ENCODE results near the gene COL19A1.
"Not testable (repeated sequence)": the region's sequence is repeated elsewhere in the genome, so short reads cannot be mapped to it uniquely, and the experiment has no call there.

COL19A1 gene

DNA sequence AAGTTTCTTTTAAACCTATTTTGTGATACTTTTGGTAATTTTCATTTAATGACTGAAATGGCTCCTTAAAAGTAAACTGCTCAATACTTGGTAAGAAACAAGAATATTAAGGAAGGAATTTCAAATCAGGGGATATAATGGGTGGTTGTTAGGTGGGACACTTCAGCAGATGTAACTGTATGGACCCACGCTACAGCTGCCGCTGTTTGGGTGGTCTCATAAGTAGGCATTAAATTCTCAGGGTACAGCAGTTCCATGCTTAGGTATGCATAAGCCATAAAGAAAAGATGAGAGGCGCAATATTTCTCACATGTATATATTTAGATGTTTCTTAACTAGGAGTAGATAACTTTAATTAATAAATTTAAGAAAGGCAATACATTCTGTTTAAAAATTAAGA lies 35.0 kb downstream of the COL19A1 start:
- no peak for DNase-seq

DNA sequence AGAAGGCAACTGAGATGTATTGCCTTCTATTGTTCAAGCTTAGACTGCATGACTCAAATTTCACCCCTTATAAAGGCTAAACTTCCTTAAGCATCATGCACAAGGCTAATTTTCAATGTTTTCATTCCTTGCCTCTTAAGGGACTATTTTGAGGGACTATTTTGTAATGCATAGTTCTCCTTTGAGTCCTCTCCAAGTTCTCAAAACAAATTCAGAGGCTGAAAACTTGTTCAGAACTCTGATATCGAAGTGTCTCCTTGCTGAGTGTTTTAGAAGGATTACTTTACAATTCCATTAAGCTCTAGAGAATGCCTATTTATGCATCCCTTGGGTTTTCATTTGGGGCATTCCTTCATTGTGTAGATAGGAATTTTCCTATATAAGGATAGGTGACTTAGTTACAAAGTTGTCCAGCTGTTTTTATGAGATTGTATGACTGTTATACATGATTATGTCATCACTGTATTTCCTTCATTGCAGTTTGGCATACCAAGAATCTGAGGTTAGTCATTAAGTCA lies 41.7 kb downstream of the COL19A1 start:
- no peak for DNase-seq

DNA sequence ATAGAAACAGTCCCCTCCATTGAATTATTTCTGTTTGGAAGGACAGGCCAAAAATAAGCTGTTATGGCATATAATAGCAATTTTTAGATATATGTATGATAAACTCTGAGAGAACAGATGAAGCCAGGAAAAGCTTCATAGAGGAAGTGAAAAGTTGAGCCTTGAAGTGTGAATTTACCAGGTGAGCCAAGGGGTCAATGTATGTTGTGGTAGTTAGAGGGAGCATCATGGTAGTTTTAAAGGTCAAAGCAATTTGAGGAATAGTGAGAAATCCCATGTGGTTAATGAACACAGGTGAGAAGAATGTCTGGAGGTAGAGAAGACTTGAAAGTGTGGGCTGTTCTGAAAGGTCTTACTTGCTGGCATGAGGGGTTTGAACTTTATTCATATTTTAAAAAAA lies 47.0 kb downstream of the COL19A1 start:
- no peak for DNase-seq

DNA sequence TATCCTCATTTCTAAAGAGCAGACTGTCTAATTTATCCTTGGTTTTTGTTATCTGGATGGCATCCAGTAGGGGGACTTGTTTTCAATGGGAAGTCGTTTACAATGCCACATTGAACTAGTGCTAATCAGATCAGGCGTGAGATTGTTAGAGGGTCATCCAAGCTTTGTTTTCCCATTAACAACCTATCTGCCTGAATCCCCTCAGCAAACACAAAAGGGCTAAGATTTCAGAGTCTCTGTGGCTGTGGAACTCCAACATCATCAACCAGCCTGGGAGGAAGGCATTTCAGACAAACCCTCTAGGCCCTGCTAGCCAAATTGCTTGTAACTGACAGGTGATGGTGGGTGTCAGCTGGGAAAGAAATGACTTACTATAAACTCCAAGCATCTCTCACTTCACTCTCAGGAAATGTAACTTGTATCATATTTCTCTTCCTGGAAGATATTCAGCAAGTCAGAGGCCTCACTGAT lies 47.7 kb downstream of the COL19A1 start:
- peak in 1 of 2 experiments; percentile 18 for DNase-seq

DNA sequence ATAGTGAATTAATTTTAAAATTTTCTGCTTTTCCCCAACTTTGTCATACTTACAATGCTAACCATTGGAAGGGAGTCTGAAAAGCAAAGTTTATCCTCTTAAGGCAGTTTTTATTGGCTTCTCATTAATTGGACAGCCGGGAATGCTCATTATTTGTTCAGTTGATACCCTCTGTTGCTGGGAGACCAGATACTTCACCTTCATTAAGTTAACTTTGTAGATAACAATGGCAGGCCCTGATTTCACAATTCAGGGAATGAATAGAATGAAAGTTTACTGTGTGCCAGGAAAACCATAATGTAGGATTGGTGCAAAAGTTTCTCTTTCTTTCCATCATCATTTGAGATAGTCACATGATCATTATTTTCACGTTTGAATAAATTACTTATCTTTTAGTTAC lies 49.0 kb downstream of the COL19A1 start:
- DNase-seq = no peak

DNA sequence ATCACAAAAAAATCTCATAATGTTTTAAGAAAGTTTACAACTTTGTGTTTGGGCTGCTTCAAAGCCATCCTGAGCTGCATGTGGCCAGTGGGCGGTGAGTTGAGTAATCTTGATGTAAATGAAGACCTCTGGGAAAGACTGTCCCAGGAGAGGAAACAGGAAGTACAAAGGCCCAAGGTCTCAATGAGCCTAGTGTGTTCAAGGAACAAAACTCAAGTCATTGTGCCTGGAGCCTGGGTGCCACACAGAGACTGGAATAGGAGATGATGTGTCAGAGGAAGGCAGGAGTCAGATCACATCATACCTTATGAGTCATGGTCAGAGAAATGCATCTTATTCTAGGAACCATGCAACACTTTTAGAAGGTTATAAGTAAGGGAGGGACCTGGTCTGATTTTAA lies 51.5 kb downstream of the COL19A1 start:
- DNase-seq = no peak

DNA sequence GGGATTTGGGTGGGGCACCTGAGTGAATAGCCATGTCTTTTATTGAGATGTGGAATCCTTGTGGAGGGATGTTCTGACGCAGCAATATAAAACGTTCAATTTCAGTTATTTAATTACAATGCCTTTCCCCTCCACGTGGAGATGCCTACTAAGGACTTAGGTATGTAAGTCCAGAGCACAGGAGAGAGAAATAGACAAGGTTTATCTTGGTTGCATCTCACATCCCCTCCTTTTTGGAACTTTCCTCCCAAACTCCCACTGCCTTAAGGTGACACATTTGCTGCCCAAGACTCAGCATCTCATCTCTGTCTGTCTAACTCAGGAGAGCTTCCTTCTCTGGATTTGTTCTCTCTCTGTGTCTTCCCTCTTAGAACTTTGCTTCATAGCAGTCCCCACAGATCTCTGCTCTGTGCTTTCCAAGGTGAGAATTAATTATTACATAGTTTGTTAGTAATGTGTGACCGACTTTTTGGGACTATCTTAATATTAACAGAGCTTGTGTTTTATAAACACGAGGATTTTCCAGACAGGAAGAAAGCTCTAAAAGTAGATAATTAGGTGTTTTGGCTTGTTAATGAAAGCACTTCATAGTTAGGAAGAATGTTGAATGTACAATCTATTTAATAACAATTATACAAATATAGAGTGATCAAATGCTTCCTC lies 52.6 kb downstream of the COL19A1 start:
- no peak for DNase-seq

DNA sequence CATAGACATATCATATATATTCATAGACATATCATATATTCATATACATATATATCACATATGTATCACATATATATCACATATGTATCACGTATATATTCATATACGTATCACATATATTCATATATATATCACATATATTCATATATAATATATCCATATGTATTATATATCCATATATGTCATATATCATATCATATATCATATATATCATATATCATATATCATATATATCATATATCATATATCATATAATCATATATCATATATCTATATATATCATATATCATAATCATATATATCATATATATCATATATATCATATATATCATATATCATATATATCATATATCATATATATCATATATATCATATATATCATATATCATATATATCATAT lies 54.7 kb downstream of the COL19A1 start:
- DNase-seq = not testable (repeated sequence)

DNA sequence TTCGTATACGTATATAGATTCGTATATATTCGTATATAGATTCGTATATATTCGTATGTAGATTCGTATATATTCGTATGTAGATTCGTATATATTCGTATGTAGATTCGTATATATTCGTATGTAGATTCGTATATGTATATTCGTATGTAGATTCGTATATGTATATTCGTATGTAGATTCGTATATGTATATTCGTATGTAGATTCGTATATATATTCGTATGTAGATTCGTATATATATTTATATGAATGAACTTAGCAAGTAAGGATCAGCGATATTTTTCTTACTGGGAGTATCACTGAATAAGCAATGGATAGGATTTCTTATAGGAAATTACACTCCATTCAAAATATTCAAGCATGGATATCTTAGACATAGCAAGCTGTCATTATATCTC lies 55.3 kb downstream of the COL19A1 start:
- not testable (repeated sequence) for DNase-seq

DNA sequence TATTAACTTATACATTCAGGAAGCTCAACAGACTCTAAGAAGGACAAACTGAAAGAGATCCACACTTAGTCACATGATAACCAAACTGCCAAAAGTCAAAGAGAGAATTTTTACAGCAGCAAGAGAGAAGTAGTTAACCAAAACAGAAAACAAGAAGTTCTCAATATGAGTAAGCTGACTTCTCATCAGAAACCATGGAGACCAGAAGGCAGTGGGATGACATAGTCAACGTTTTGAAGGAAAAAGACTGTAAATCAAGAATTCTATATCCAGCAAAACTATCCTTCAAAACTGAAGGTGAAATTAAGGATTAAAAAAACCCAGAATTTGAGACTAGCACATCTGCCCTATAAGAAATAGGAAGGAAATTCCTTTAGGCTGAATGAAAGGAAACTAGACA lies 60.4 kb downstream of the COL19A1 start:
- no peak for DNase-seq

DNA sequence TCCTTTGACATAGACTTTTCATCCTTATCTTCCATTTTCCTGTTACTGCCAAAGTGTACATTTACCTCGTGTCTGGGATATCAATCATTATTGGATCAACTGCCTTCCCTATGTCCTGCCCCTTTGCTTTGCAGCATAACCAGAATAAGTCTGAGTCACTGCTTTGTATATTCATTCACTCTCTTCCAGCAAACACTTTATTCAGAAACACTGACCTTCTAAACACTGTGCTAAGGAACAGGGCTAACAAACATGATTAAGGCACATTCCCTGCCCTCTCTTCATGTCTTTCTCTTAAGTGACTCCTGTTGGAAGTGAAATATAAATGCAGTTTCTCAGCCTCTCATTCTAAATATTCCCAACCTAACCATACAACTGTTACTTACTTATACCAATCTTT lies 66.9 kb downstream of the COL19A1 start:
- DNase-seq = no peak

DNA sequence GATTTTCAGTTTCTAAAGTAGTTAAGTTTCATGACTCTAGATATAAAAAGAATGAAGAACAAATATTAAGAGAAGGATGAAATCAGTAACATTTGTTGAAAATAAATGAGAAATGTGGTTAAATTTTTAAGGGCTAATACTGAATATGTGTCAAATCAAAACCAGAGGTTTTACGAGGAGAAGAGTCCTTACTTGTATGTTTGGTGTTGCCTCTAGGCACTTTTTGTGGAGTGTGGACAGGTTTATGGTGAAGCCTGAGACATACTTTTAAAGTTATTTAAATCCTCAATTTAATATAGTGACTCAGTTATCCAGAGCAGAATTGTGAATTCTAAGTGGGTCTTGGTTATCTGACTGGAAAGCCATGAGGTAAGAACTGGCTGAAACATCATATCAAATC lies 68.7 kb downstream of the COL19A1 start:
- no peak for DNase-seq

DNA sequence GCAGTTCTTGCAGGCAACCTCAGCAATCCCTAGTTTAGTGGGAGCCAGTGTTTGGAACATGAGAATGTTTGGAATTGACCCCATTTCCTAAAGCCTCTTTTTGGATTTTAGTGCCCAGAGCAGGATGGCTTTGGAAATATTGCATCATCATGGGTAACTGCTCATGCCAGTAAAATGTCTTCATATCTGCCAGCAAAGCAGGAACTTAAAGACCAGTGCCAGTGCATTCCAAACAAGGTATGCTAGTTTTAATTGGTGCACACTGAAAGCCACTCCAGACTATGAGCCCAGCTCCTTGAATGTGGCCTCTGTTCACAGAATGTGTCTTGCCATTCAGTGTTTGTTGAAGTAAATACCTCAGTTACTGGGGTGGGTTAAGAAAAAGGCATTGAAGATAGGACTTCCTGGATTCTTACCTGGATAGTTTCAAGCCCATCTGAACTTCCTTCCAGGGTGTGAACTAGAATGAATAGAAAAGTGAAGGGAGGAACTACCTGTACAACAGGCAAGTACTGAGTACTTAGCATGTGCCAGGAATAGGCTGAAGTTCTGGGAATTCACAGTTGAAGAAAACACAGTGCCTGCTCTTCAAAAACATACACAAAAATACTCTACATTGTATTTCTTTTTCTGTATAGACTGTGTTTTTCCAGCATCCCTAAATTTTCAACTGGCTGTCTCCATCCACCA lies 70.5 kb downstream of the COL19A1 start:
- DNase-seq = no peak

DNA sequence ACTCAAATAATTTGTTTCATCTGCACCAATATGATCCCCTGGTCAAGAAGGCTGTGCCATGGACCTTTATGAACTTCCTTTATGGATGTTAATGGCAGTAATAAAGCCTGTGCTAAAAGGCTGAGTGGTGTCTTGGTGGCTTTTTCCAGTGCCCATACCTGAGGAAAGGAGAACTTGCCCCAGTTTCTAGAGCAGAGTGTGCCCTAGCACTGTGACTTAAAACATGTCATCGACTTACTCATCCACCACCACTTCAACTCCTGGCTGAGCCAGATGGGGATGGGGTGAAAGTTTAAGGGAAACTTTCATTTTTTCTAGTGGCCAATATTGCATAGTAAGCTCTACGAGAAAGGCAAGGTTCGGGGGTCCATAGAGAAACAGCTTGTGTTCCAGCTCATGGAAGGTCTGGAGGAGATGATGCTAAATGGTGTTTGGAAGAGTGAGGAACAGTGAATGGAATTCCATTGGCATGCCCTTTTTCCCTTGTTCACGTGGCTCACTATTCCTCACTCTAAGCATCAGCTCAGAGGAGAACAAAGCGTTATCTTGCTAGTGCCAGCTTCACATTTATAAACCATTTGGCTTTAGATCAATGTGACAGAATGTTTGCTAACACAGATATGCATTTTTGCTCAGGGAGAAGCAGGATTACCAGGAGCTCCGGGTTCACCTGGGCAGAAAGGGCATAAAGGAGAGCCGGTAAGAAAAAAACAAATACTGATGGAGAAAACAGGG lies 71.2 kb downstream of the COL19A1 start:
- DNase-seq = no peak

DNA sequence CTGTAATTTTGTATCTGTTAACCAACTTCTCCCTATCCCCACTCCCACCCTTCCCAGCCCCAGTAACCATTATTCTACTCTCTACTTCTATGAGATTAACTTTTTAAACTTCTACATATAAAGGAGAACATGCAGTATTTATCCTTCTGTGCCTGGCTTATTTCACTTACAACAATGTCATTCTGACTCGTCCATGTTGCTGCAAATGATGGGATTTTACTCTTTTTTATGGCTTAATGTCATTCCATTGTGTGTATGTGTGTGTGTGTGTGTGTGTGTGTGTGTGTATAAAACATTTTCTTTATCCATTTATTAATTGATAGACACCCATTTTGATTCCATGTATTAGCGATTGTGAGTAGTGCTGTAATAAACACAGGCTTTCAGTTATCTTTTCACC lies 76.1 kb downstream of the COL19A1 start:
- DNase-seq = no peak

DNA sequence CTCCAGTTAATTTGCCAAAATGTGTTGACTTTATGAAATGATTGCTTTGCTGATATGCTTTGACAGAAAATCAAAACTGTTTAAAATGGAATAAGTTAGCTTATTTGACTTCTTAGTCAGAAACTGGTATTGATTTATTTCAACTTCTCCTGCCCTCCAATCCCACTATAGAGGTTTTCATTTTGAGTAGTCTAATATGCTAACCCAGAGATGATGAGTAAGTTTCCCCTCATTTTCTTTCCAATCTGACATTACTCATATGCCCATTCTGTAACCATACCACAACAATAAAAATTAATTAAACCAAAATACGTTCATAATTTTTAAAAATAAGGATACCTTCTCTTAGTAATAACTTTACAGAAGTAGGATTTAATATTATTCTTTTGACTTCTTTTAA lies 78.8 kb downstream of the COL19A1 start:
- no peak for DNase-seq

DNA sequence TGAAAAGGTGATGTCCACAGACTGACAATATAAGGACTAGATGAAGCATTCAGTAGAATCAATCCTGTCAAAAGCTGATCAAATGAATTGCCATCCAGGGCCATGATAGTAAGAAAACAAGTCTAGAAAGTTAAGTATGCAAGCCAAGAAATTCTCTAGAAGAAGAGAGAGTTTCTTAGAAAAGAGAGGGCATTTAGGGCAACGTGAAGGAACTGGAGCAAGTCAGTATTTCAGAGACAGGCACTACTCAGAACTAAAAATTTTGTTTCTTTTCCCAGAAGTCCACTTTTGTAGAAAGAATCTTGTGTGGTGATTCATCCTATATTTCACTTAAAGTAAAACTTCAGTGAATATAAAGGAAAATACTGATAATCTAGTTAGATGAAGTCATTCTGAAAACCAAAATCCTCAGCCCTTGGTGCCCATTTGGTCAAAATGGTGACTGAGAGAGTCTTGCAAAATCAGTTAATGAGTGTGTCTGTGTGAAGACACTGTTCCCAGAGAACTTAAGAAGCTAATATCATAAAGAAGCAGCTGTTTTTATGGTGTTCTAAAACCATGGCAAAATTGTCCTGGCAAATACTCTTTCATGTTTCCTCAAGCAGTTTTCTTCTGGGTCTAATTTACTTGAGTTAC lies 82.2 kb downstream of the COL19A1 start:
- no peak for DNase-seq

DNA sequence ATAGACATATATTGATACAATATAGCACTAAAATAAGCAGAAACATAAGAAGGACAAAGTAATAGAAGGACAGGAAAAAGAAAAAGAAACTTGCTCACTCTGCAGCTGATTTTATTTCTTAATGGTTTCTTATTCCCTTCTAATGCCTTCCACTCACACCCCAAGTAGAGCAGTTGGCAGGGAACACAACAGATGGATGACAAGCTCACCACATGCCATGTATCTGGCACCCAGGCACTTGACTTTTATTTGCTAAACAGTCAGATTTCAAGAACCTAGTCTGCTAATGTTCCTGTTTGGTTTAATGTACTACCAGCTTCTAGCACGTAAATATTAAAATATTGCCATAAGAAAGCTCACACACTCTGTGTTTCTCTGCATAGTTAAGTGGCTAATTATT lies 87.1 kb downstream of the COL19A1 start:
- DNase-seq = no peak

DNA sequence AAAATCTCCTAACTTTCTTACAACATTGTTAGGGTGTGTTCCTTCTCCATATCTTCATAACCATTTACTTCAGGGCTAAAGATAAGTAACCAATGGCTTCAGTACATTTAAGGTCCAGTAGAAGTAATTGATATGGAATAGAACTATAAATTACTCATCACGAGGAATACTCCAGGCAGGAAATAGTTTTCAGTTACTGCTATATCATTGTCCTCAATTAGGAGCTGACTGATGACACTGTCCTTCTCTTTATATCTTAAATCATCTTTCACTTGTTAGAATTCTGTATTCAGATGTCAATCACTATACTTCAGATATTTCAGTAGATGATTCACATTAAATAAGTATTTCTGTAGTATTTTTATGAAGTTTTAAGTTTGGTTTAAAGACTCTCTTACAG lies 88.4 kb downstream of the COL19A1 start:
- no peak for DNase-seq

DNA sequence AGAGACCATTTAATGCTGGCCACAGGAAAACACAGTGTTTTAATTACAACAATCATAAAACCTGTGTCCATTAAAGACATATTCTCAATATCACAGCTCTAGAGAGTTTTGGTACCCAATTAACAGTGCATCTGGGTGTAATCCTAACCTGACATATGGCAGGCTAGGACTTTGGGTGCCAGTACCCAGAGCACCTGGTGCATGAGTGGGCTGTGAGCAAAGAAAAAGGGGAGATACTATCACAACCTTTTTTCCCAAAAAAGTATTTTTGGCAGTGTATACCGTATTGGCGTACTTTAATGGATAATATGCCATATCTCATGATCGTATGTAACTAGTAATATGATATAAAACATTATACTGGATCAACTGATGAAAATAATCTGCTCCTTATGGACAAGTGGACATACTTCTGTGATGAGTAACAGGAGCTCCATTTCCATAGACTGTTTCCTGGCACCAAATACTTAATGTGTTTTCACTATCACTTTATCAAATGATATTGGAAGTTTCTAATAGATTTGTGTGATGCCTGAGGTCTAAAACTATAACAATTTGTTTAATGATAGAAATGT lies 91.7 kb downstream of the COL19A1 start:
- no peak for DNase-seq

DNA sequence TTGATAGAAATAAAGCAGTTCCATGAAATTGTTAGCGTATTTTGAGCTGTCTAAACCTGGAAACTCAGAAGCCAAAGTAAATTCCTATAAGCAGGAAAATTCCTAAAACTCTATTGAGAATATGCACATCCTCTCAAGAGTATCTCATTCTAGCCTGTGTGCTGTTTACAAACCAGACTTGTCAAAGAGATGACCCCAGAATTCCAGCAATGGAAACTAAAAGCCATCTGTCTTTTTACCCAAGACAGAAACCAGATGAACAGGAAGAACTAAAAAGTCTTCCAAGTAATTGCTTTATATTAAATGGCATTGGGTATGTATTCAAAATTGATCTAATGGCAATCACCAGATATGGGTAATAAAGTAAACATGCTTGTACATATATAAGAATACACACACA lies 92.6 kb downstream of the COL19A1 start:
- DNase-seq = no peak

DNA sequence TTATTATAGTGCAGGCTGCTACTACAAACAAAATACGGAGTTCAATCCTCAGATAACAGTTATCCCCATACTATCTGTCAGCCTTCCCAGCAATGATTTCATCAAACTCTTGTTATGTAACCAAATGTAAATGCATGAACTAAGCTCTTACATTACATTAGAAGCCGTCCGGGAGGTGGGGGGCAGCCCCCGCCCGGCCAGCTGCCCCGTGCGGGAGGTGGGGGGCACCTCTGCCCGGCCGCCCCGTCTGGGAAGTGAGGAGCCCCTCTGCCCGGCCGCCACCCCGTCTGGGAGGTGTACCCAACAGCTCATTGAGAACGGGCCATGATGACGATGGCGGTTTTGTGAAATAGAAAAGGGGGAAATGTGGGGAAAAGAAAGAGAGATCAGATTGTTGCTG lies 99.6 kb downstream of the COL19A1 start:
- not testable (repeated sequence) for DNase-seq

DNA sequence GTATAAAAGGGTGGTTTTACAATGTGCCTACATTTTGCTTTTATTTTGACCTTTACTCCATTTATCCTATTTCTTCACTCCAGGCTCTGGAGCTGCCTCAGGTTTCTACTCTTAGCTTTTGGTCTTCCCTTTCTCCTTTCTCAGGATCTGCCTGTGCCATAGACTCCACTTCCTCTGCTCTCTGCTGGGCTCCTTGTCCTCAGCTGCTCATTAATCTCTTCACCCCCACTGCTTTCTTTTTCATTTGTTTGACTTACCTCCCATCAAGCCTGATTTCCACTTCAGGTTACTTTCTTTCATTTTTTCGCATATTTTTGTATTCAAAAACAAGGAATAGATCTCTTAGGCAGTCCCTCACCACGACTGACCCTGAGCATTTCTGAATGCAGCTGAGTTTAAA lies 106.8 kb downstream of the COL19A1 start:
- DNase-seq = no peak
